Loucy (cell line): ENCODE measurements around the gene RBM18.

ENCODE experiments used
- H2AFZ ChIP-seq: fragments of 200-600 bp; sonication (generic); 2 replicates; pipeline ENCODE4 v1.6.0; 2016; ENCODE audit warnings: antibody characterized with exemption, mild to moderate bottlenecking, low read length, moderate library complexity
- H3F3A ChIP-seq: fragments of 200-600 bp; 2 replicates; pipeline ENCODE4 v1.6.0; 2016; ENCODE audit warnings: antibody characterized with exemption, low read depth, mild to moderate bottlenecking
- H3K27me3 ChIP-seq: fragments of 200-600 bp; sonication (generic); 2 replicates; pipeline ENCODE4 v1.6.1; 2014; ENCODE audit warnings: low read length, mild to moderate bottlenecking; ENCODE audit not compliant: insufficient read depth, poor library complexity, severe bottlenecking
- H3K36me3 ChIP-seq: fragments of 200-600 bp; sonication (generic); 2 replicates; pipeline ENCODE4 v1.6.1; 2016; ENCODE audit warnings: low read length; ENCODE audit not compliant: insufficient read depth
- H3K4me1 ChIP-seq: fragments of 200-600 bp; sonication (generic); 2 replicates; pipeline ENCODE4 v1.5.1; 2014; ENCODE audit warnings: low read length, mild to moderate bottlenecking; ENCODE audit not compliant: insufficient read depth, poor library complexity, severe bottlenecking
- H3K4me2 ChIP-seq: fragments of 200-600 bp; sonication (generic); 2 replicates; pipeline ENCODE4 v1.6.0; 2014; ENCODE audit warnings: antibody characterized with exemption, low read length, low read depth, mild to moderate bottlenecking; ENCODE audit not compliant: poor library complexity, severe bottlenecking
- H3K4me3 ChIP-seq: fragments of 200-600 bp; sonication (generic); 2 replicates; pipeline ENCODE4 v1.5.1; 2014; ENCODE audit warnings: low read length, mild to moderate bottlenecking, mixed read lengths; ENCODE audit not compliant: poor library complexity, severe bottlenecking
- H3K79me2 ChIP-seq: fragments of 200-600 bp; sonication (generic); 2 replicates; pipeline ENCODE4 v1.6.1; 2014; ENCODE audit warnings: low read length; ENCODE audit not compliant: insufficient read depth
- H3K9ac ChIP-seq: fragments of 200-600 bp; sonication (generic); 2 replicates; pipeline ENCODE4 v1.6.0; 2014; ENCODE audit warnings: mild to moderate bottlenecking, low read depth, low read length, moderate library complexity; ENCODE audit not compliant: poor library complexity, severe bottlenecking
- H3K9me2 ChIP-seq: fragments of 200-600 bp; sonication (generic); replicated peaks from 2 replicates; pipeline ENCODE4 v1.6.1; 2016; ENCODE audit warnings: low read depth, low read length, mixed read lengths
- H3K9me3 ChIP-seq: fragments of 200-600 bp; sonication (generic); 2 replicates; pipeline ENCODE4 v1.6.1; 2014; ENCODE audit warnings: mild to moderate bottlenecking, antibody characterized with exemption, low read length, low read depth; ENCODE audit not compliant: insufficient read depth
- H4K20me1 ChIP-seq: fragments of 200-600 bp; sonication (generic); 2 replicates; pipeline ENCODE4 v1.6.0; 2014; ENCODE audit warnings: antibody characterized with exemption, low read length, mild to moderate bottlenecking; ENCODE audit not compliant: insufficient read depth, poor library complexity, severe bottlenecking
- EZH2phosphoT487 ChIP-seq: fragments of 200-600 bp; IDR thresholded peaks from 2 replicates; pipeline ENCODE4 v1.6.1; 2018; ENCODE audit warnings: antibody characterized with exemption, mild to moderate bottlenecking, moderate library complexity, borderline replicate concordance
- TF ChIP-seq, protein P1 (sequence below): fragments of 200-600 bp; sonication (generic); conservative IDR thresholded peaks from 2 replicates; pipeline ENCODE4 v1.5.1; 2014; ENCODE audit warnings: mild to moderate bottlenecking, antibody characterized with exemption, low read length

The RBM18 gene

DNA sequence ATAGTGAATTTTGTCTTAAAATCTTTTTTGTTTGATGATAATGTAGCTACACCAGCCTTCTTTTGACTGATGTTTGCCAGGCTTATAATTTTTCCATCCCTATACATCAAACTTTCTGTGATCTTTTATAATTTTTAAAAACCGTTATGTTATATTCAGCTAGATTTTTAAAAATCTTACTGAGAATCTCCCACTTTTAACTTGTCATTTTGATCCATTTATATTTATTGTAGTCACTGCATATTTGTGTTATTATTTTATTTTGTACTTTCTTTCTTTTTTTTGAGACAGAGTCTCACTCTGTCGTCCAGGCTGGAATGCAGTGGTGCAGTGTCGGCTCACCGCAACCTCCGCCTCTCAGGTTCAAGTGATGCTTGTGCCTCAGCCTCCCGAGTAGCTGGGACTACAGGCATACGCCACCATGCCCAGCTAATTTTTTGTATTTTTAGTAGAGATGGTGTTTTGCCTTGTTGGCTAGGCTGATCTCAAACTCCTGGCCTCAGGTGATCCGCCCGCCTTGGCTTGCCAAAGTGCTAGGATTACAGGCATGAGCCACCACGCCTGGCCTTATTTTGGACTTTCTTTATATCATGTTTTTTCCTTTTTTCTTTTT lies 12.8 kb upstream of the RBM18 start:
- H3K4me1 ChIP-seq: no peaks in the 10 kb centered on the region
- H3K9ac ChIP-seq: no peak overlapping the region
- peaks cover 23% of the 10 kb centered on the region for H3K36me3 ChIP-seq
- no peaks in the 10 kb centered on the region for H4K20me1 ChIP-seq
- H3K9me3 ChIP-seq: no peaks in the 10 kb centered on the region
- H3K27me3 ChIP-seq: no peaks in the 10 kb centered on the region
- H3K4me2 ChIP-seq: no peak overlapping the region
- TF ChIP-seq EZH2phosphoT487: no peak
- TF ChIP-seq, protein P1, sequence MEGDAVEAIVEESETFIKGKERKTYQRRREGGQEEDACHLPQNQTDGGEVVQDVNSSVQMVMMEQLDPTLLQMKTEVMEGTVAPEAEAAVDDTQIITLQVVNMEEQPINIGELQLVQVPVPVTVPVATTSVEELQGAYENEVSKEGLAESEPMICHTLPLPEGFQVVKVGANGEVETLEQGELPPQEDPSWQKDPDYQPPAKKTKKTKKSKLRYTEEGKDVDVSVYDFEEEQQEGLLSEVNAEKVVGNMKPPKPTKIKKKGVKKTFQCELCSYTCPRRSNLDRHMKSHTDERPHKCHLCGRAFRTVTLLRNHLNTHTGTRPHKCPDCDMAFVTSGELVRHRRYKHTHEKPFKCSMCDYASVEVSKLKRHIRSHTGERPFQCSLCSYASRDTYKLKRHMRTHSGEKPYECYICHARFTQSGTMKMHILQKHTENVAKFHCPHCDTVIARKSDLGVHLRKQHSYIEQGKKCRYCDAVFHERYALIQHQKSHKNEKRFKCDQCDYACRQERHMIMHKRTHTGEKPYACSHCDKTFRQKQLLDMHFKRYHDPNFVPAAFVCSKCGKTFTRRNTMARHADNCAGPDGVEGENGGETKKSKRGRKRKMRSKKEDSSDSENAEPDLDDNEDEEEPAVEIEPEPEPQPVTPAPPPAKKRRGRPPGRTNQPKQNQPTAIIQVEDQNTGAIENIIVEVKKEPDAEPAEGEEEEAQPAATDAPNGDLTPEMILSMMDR: no peak
- no peaks in the 10 kb centered on the region for H3K9me2 ChIP-seq
- no peak overlapping the region for H2AFZ ChIP-seq
- H3K4me3 ChIP-seq: no peak overlapping the region
- H3F3A ChIP-seq: no peaks in the 10 kb centered on the region
- H3K79me2 ChIP-seq: peaks cover 18% of the 10 kb centered on the region; the same call in 1 of the 2 replicates

DNA sequence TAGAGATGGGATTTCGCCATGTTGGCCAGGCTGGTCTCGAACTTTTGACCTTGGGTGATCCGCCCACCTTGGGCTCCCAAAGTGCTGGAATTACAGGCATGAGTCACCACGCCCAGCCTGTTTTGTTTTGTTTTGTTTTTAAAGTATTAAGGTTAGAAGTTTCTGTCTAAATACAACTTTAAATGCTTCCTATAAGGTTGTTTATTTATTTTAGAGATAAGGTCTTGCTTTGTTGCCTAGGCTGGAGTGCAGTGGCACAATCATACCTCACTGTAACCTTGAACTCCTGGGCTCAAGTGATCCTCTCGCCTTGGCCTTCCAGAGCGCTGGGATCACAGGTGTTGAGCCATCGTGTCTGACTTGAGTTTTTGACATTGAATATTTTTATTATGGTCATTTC lies 11.5 kb upstream of the RBM18 start:
- Histone ChIP-seq H4K20me1 (no peaks in the 10 kb centered on the region), H3K4me1 (no peaks in the 10 kb centered on the region), H3K9me3 (no peaks in the 10 kb centered on the region), H3K79me2 (peaks cover 18% of the 10 kb centered on the region; the same call in 1 of the 2 replicates), H3K4me2 (no peak overlapping the region), H3K36me3 (peaks cover 10% of the 10 kb centered on the region), H3K9ac (no peak overlapping the region), H2AFZ (no peak overlapping the region), H3K27me3 (no peaks in the 10 kb centered on the region), H3F3A (no peaks in the 10 kb centered on the region), H3K9me2 (no peaks in the 10 kb centered on the region), H3K4me3 (no peak overlapping the region)
- no peak for TF ChIP-seq EZH2phosphoT487
- TF ChIP-seq, protein P1: no peak

DNA sequence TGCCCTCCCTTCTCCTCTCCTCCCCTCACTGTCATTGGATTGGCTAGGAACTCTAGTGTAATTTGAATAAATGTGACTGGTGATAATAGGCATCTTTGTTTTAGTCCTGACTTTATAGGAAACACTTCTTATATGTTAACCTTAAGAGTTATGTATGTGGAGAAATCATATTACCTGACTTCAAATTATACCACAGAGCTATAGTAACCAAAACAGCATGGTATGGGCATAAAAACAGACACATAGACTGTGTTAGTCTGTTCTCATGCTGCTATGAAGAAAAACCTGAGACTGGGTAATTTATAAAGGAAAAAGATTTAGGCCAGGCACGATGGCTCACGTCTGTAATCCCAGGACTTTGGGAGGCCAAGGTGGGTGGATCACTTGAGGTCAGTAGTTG lies 9.4 kb upstream of the RBM18 start:
- no peaks in the 10 kb centered on the region for H3K27me3 ChIP-seq
- no peaks in the 10 kb centered on the region for H3F3A ChIP-seq
- H2AFZ ChIP-seq: no peak overlapping the region
- no peak for TF ChIP-seq EZH2phosphoT487
- TF ChIP-seq, protein P1: no peak
- no peak overlapping the region for H3K9ac ChIP-seq
- H3K79me2 ChIP-seq: peaks cover 18% of the 10 kb centered on the region; the same call in 1 of the 2 replicates
- no peaks in the 10 kb centered on the region for H3K9me2 ChIP-seq
- H3K4me3 ChIP-seq: no peak overlapping the region
- H3K36me3 ChIP-seq: no peaks in the 10 kb centered on the region; the same call in none of the 2 replicates
- H3K4me1 ChIP-seq: no peaks in the 10 kb centered on the region
- no peaks in the 10 kb centered on the region for H3K9me3 ChIP-seq
- no peaks in the 10 kb centered on the region for H4K20me1 ChIP-seq
- H3K4me2 ChIP-seq: no peak overlapping the region
